ENCODE measurements around the gene LSM12. TPM values are rescaled to one million over a fixed set of nuclear protein-coding genes. Genes with fewer than 3 reads are reported as not detected.
"Not testable (repeated sequence)": the region's sequence is repeated elsewhere in the genome, so short reads cannot be mapped to it uniquely, and the experiment has no call there.

The LSM12 gene
- total RNA-seq, 2 experiments from 2014 or later, result 35.4 to 67.9 TPM

DNA sequence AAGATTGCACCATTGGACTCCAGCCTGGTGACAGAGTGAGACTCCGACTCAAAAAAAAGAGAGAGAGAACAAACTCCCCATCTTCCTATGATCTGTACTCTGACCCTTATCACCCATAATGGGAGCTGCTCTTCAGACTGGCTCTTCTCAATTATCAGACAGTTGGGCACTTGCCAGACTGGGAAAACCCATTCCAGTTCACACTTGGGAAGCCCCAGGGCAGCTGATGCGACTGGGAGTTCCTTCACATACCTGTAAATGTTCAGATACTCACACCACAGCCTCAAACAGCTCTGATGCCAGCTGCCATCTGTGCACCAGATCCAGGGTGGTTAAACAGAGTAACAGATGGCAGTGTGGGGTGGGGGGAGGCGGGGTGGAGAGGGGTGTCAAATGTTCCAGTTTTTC is 27.9 kb downstream of the LSM12 start:
- ChIA-PET CTCF (ENCODE audit: unreplicated experiment) (no interaction called here), POLR2A (no interaction called here)
- Histone ChIP-seq H3K4me1 (ENCODE audit: insufficient read depth, low read length, poor library complexity, severe bottlenecking) (peaks cover 5% of the 10 kb centered on the region), H3K9me2 (ENCODE audit: insufficient read depth, low read length) (no peaks in the 10 kb centered on the region), H3K4me3 (ENCODE audit: low read depth, low read length, poor library complexity, severe bottlenecking) (no peak overlapping the region), H3K4me2 (ENCODE audit: low read length) (no peak overlapping the region), H3K9me3 (ENCODE audit: low read length) (no peaks in the 10 kb centered on the region), H3K27ac (ENCODE audit: low read depth, low read length, poor library complexity, severe bottlenecking) (no peak overlapping the region), H4K20me1 (ENCODE audit: insufficient read depth, low read length) (0 out of 2 replicates have a peak, but pooled peaks cover 5% of the 10 kb centered on the region), H2AFZ (ENCODE audit: low read length) (no peak overlapping the region), H3K36me3 (ENCODE audit: insufficient read depth, low read length) (peaks cover 70% of the 10 kb centered on the region), H3K79me2 (ENCODE audit: insufficient read depth, low read depth, low read length) (peaks cover 23% of the 10 kb centered on the region)
- DNase-seq (ENCODE audit: low spot score), result no peak
- no TSS peak for BruUV-seq (replicated peaks)
- intact Hi-C loops (cut with micrococcal nuclease; ENCODE audit: unreplicated experiment), result no loop called here
- TF ChIP-seq, protein P1, sequence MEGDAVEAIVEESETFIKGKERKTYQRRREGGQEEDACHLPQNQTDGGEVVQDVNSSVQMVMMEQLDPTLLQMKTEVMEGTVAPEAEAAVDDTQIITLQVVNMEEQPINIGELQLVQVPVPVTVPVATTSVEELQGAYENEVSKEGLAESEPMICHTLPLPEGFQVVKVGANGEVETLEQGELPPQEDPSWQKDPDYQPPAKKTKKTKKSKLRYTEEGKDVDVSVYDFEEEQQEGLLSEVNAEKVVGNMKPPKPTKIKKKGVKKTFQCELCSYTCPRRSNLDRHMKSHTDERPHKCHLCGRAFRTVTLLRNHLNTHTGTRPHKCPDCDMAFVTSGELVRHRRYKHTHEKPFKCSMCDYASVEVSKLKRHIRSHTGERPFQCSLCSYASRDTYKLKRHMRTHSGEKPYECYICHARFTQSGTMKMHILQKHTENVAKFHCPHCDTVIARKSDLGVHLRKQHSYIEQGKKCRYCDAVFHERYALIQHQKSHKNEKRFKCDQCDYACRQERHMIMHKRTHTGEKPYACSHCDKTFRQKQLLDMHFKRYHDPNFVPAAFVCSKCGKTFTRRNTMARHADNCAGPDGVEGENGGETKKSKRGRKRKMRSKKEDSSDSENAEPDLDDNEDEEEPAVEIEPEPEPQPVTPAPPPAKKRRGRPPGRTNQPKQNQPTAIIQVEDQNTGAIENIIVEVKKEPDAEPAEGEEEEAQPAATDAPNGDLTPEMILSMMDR (conservative IDR thresholded peaks at IDR 0.05; ENCODE audit: low read length), result no peak
- no peak for TF ChIP-seq EZH2phosphoT487 (IDR thresholded peaks at IDR 0.05; ENCODE audit: borderline replicate concordance, low read depth, low read length)

GRCh38 chr17:44037471-44037870 is 29.0 kb downstream of the LSM12 start:
- POLR2A ChIA-PET, result no interaction called here
- CTCF ChIA-PET (ENCODE audit: unreplicated experiment), result no interaction called here
- TF ChIP-seq, protein P1 (conservative IDR thresholded peaks at IDR 0.05; ENCODE audit: low read length), result no peak
- TF ChIP-seq EZH2phosphoT487 (IDR thresholded peaks at IDR 0.05; ENCODE audit: borderline replicate concordance, low read depth, low read length), result no peak
- no TSS peak for BruUV-seq (replicated peaks)
- no peak overlapping the region for H3K4me2 ChIP-seq (ENCODE audit: low read length)
- H3K4me3 ChIP-seq (ENCODE audit: low read depth, low read length, poor library complexity, severe bottlenecking), result no peak overlapping the region
- peaks cover 20% of the 10 kb centered on the region; the same call in 1 of the 2 replicates for H3K79me2 ChIP-seq (ENCODE audit: insufficient read depth, low read depth, low read length)
- H3K4me1 ChIP-seq (ENCODE audit: insufficient read depth, low read length, poor library complexity, severe bottlenecking), result peaks cover 5% of the 10 kb centered on the region
- no peak overlapping the region for H2AFZ ChIP-seq (ENCODE audit: low read length)
- 0 out of 2 replicates have a peak, but pooled peaks cover 5% of the 10 kb centered on the region for H4K20me1 ChIP-seq (ENCODE audit: insufficient read depth, low read length)
- H3K9me2 ChIP-seq (ENCODE audit: insufficient read depth, low read length), result no peaks in the 10 kb centered on the region
- H3K27ac ChIP-seq (ENCODE audit: low read depth, low read length, poor library complexity, severe bottlenecking), result no peak overlapping the region
- DNase-seq (ENCODE audit: low spot score), result no peak
- peaks cover 72% of the 10 kb centered on the region for H3K36me3 ChIP-seq (ENCODE audit: insufficient read depth, low read length)
- H3K9me3 ChIP-seq (ENCODE audit: low read length), result no peaks in the 10 kb centered on the region
- intact Hi-C loops (cut with micrococcal nuclease; ENCODE audit: unreplicated experiment), result no loop called here

GRCh38 chr17:44034688-44035087 is 31.8 kb downstream of the LSM12 start:
- H3K27ac ChIP-seq (ENCODE audit: low read depth, low read length, poor library complexity, severe bottlenecking); BruUV-seq (replicated peaks); H3K4me3 ChIP-seq (ENCODE audit: low read depth, low read length, poor library complexity, severe bottlenecking); H4K20me1 ChIP-seq (ENCODE audit: insufficient read depth, low read length); POLR2A ChIA-PET; H3K4me2 ChIP-seq (ENCODE audit: low read length); H2AFZ ChIP-seq (ENCODE audit: low read length); H3K9me3 ChIP-seq (ENCODE audit: low read length); DNase-seq (ENCODE audit: low spot score); CTCF ChIA-PET (ENCODE audit: unreplicated experiment); H3K79me2 ChIP-seq (ENCODE audit: insufficient read depth, low read depth, low read length); H3K9me2 ChIP-seq (ENCODE audit: insufficient read depth, low read length); intact Hi-C loops (cut with micrococcal nuclease; ENCODE audit: unreplicated experiment); H3K4me1 ChIP-seq (ENCODE audit: insufficient read depth, low read length, poor library complexity, severe bottlenecking): not testable (repeated sequence)
- peaks cover 71% of the 10 kb centered on the region for H3K36me3 ChIP-seq (ENCODE audit: insufficient read depth, low read length)

All from OCI-LY7 (cell line).